ENCODE results near the gene HDLBP.

DNA sequence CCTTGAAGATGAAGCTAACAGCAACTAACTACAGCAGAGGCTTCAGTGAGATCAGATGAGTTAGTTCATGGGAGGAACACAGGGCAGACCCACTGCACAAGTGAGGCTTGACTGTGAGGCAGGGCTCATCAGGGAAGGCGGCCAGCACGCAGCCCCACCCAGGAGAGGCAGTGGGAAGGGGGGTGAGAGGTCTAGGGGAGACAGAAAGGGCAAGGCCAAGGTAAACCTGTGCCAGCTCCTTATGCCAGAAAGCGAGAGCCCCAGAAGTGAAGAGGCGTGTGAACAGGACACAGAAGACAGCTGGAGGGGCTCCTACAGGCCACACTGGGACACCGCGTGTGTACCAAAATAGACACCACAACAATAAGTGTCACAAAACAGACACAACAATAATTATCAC, 78.4 kb downstream of the HDLBP start:
- TF ChIP-seq, protein P1, sequence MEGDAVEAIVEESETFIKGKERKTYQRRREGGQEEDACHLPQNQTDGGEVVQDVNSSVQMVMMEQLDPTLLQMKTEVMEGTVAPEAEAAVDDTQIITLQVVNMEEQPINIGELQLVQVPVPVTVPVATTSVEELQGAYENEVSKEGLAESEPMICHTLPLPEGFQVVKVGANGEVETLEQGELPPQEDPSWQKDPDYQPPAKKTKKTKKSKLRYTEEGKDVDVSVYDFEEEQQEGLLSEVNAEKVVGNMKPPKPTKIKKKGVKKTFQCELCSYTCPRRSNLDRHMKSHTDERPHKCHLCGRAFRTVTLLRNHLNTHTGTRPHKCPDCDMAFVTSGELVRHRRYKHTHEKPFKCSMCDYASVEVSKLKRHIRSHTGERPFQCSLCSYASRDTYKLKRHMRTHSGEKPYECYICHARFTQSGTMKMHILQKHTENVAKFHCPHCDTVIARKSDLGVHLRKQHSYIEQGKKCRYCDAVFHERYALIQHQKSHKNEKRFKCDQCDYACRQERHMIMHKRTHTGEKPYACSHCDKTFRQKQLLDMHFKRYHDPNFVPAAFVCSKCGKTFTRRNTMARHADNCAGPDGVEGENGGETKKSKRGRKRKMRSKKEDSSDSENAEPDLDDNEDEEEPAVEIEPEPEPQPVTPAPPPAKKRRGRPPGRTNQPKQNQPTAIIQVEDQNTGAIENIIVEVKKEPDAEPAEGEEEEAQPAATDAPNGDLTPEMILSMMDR (IDR thresholded peaks at IDR 0.05) = no peak
- TF ChIP-seq EP300 (IDR thresholded peaks at IDR 0.05) = no peak

Data from tibial nerve (tissue), 4 donors.